HepG2 (cell line): ENCODE data around the gene HRC. TPM values are rescaled to one million over a fixed set of nuclear protein-coding genes. Genes with fewer than 3 reads are reported as not detected.
A peak's percentile ranks its signal among the peaks of the same experiment; 100 is the strongest.

ENCODE experiments used
- DMAP1 ChIP-seq: IDR thresholded peaks from 2 replicates; pipeline ENCODE4 v1.6.1; 2016
- DR1 ChIP-seq: sonication (generic); formaldehyde crosslinking; IDR thresholded peaks from 2 replicates; pipeline ENCODE4 v1.8.0; 2021; ENCODE audit warnings: mild to moderate bottlenecking, missing genetic modification reagents, inconsistent platforms
- ELF3 ChIP-seq: IDR thresholded peaks from 2 replicates; pipeline ENCODE4 v1.6.1; 2016; ENCODE audit warnings: missing genetic modification reagents, missing compliant biosample characterization
- FOXA3 ChIP-seq: IDR thresholded peaks from 2 replicates; pipeline ENCODE4 v1.6.1; 2016; ENCODE audit warnings: missing genetic modification reagents, missing compliant biosample characterization
- HOXA3 ChIP-seq: sonication (generic); formaldehyde crosslinking; IDR thresholded peaks from 2 replicates; pipeline ENCODE4 v1.5.0; 2020; ENCODE audit warnings: missing genetic modification reagents
- MED1 ChIP-seq: sonication (generic); formaldehyde crosslinking; IDR thresholded peaks from 2 replicates; pipeline ENCODE4 v1.4.0; 2020; ENCODE audit warnings: missing genetic modification reagents
- PBX2 ChIP-seq: IDR thresholded peaks from 2 replicates; pipeline ENCODE4 v1.6.1; 2016; ENCODE audit warnings: control low read depth
- SOX6 ChIP-seq, 2 experiments: fragments of 450-650 bp in 1 of 2; sonication (generic) in 1 of 2; formaldehyde crosslinking in 1 of 2; IDR thresholded peaks; 2 replicates each; pipeline versions ENCODE4 v1.4.0 to v1.6.1; 2017 to 2020; ENCODE audit warnings: antibody characterized with exemption in 1 of 2, mild to moderate bottlenecking in 1 of 2, missing genetic modification reagents in 1 of 2
- TBL1XR1 ChIP-seq: fragments of 150-350 bp; IDR thresholded peaks from 2 replicates; pipeline ENCODE4 v1.6.1; 2014; ENCODE audit warnings: borderline replicate concordance, low read length; ENCODE audit not compliant: partially characterized antibody
- ZFP37 ChIP-seq: sonication (generic); formaldehyde crosslinking; IDR thresholded peaks from 2 replicates; pipeline ENCODE4 v1.4.0; 2020; ENCODE audit warnings: missing genetic modification reagents, borderline replicate concordance
- ZFX ChIP-seq: sonication (generic); formaldehyde crosslinking; IDR thresholded peaks from 2 replicates; pipeline ENCODE4 v1.4.0; 2020; ENCODE audit warnings: mild to moderate bottlenecking, low read depth, missing genetic modification reagents, moderate library complexity
- polyA plus RNA-seq, 8 experiments: library from polyadenylated mRNA; depleted of rRNA in 3 of 8; stranded (reverse) in 7 of 8; unstranded in 1 of 8; fragments of >200 nt; fragmentation: Illumina TruSeq in 4 of 8; extraction: Trizol in 4 of 8; gene quantifications; 2 replicates each; pipeline versions ENCODE4 v1.2.1 to v1.2.3, GENCODE V29; 2011 to 2016; ENCODE audit warnings: low read depth in 4 of 8, missing spikeins in 1 of 8, mixed read lengths in 1 of 8; ENCODE audit not compliant: insufficient read depth in 1 of 8
- total RNA-seq, 5 experiments: library from RNA; depleted of rRNA; stranded (reverse); fragments of >200 nt; fragmentation: Illumina TruSeq; extraction: Trizol; gene quantifications; 2 replicates each; pipeline ENCODE4 v1.2.3, GENCODE V29; 2016; ENCODE audit warnings: low read depth in 1 of 5
- TF ChIP-seq, protein P1 (sequence below): sonication (generic); formaldehyde crosslinking; IDR thresholded peaks from 2 replicates; pipeline ENCODE4 v1.4.0; 2020; ENCODE audit warnings: mild to moderate bottlenecking, missing genetic modification reagents
- TF ChIP-seq, protein P2 (sequence below): sonication (generic); formaldehyde crosslinking; IDR thresholded peaks from 2 replicates; pipeline ENCODE4 v1.4.0; 2020; ENCODE audit warnings: missing genetic modification reagents, borderline replicate concordance
- TF ChIP-seq, protein P3 (sequence below): sonication (generic); formaldehyde crosslinking; IDR thresholded peaks from 2 replicates; pipeline ENCODE4 v1.4.0; 2020; ENCODE audit warnings: missing genetic modification reagents

Gene HRC
- total and polyA plus RNA-seq, 2 of the 13 experiments (the other 11 are each of a cell fraction or from before 2014, with no cell fraction given): 3.6 to 15.4 TPM

GRCh38 chr19:49155005-49155819, at the start of gene HRC (continued):
- TF ChIP-seq SOX6 (IDR thresholded peaks at IDR 0.05) (no peak), SOX6 (CRISPR knock-in tag; IDR thresholded peaks at IDR 0.05) (no peak), DR1 (CRISPR knock-in tag) (no peak), MED1 (CRISPR knock-in tag) (0 out of 2 replicates have a peak, but pooled peaks have one; percentile 35), ZFX (CRISPR knock-in tag) (peak; percentile 69), PBX2 (CRISPR knock-in tag) (no peak), TBL1XR1 (no peak), FOXA3 (CRISPR knock-in tag) (peak; percentile 29; the same call in 1 of the 2 replicates), ZFP37 (CRISPR knock-in tag) (0 out of 2 replicates have a peak, but pooled peaks have one; percentile 34), ELF3 (0 out of 2 replicates have a peak, but pooled peaks have one; percentile 26), DMAP1 (CRISPR knock-in tag) (no peak), HOXA3 (0 out of 2 replicates have a peak, but pooled peaks have one; percentile 52)
- TF ChIP-seq, protein P1, sequence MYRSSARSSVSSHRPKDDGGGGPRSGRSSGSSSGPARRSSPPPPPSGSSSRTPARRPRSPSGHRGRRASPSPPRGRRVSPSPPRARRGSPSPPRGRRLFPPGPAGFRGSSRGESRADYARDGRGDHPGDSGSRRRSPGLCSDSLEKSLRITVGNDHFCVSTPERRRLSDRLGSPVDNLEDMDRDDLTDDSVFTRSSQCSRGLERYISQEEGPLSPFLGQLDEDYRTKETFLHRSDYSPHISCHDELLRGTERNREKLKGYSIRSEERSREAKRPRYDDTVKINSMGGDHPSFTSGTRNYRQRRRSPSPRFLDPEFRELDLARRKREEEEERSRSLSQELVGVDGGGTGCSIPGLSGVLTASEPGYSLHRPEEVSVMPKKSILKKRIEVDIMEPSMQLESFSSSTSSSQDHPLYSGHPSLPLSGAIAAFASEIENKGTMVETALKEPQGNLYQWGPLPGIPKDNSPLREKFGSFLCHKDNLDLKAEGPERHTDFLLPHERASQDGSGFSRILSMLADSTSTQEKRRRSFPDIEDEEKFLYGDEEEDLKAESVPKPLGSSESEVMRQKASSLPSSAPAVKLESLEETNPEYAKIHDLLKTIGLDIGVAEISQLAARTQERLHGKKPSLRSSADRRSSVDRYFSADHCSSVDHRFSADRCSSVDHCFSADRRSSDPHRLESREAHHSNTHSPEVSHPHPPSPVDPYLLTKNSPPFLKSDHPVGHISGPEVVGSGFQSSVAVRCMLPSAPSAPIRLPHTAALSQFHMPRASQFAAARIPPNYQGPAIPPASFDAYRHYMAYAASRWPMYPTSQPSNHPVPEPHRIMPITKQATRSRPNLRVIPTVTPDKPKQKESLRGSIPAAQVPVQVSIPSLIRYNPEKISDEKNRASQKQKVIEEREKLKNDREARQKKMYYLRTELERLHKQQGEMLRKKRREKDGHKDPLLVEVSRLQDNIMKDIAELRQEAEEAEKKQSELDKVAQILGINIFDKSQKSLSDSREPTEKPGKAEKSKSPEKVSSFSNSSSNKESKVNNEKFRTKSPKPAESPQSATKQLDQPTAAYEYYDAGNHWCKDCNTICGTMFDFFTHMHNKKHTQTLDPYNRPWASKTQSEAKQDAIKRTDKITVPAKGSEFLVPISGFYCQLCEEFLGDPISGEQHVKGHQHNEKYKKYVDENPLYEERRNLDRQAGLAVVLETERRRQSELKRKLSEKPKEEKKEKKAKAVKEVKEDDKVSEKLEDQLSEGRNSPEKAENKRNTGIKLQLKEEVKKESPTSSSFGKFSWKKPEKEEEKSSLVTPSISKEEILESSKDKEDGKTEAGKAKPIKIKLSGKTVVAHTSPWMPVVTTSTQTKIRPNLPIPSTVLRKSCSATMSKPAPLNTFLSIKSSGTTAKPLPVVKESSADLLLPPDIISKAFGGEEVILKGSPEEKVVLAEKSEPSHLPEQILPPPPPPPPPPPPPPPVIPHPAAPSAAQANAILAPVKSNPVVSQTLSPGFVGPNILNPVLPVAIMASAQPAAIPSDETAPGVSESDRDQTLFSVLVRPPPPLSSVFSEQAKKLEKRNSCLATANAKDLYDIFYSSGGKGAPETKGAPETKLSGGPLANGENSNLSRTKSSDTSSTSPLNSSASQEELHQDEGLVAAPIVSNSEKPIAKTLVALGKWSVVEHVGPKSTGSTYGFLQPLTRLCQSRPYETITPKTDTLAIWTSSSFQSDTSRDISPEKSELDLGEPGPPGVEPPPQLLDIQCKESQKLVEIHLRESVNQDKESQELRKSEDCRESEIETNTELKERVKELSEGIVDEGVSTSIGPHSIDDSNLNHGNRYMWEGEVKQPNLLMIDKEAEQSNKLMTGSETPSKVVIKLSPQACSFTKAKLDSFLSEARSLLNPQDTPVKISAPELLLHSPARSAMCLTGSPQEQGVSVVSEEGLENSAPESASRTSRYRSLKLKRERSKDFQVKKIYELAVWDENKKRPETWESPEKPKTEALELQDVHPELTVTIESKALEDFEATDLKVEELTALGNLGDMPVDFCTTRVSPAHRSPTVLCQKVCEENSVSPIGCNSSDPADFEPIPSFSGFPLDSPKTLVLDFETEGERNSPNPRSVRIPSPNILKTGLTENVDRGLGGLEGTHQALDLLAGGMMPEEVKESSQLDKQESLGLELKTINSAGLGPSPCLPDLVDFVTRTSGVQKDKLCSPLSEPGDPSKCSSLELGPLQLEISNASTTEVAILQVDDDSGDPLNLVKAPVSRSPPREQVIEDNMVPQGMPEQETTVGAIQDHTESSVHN (CRISPR knock-in tag): no peak
- TF ChIP-seq, protein P2, sequence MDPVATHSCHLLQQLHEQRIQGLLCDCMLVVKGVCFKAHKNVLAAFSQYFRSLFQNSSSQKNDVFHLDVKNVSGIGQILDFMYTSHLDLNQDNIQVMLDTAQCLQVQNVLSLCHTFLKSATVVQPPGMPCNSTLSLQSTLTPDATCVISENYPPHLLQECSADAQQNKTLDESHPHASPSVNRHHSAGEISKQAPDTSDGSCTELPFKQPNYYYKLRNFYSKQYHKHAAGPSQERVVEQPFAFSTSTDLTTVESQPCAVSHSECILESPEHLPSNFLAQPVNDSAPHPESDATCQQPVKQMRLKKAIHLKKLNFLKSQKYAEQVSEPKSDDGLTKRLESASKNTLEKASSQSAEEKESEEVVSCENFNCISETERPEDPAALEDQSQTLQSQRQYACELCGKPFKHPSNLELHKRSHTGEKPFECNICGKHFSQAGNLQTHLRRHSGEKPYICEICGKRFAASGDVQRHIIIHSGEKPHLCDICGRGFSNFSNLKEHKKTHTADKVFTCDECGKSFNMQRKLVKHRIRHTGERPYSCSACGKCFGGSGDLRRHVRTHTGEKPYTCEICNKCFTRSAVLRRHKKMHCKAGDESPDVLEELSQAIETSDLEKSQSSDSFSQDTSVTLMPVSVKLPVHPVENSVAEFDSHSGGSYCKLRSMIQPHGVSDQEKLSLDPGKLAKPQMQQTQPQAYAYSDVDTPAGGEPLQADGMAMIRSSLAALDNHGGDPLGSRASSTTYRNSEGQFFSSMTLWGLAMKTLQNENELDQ (CRISPR knock-in tag): no peak
- TF ChIP-seq, protein P3, sequence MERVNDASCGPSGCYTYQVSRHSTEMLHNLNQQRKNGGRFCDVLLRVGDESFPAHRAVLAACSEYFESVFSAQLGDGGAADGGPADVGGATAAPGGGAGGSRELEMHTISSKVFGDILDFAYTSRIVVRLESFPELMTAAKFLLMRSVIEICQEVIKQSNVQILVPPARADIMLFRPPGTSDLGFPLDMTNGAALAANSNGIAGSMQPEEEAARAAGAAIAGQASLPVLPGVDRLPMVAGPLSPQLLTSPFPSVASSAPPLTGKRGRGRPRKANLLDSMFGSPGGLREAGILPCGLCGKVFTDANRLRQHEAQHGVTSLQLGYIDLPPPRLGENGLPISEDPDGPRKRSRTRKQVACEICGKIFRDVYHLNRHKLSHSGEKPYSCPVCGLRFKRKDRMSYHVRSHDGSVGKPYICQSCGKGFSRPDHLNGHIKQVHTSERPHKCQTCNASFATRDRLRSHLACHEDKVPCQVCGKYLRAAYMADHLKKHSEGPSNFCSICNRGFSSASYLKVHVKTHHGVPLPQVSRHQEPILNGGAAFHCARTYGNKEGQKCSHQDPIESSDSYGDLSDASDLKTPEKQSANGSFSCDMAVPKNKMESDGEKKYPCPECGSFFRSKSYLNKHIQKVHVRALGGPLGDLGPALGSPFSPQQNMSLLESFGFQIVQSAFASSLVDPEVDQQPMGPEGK: peak; percentile 96
